Chondrocyte (in vitro differentiated cells): ENCODE data around the gene OR10H2. TPM values are rescaled to one million over a fixed set of nuclear protein-coding genes. Genes with fewer than 3 reads are reported as not detected.

Experiments
- DNase-seq: peaks from one replicate; pipeline ENCODE4 v3.0.0; 2021; ENCODE audit warnings: mixed read lengths, low spot score
- H3K27ac Mint-ChIP-seq: one replicate; pipeline ENCODE4 v1.8.0; 2021; ENCODE audit warnings: mild to moderate bottlenecking, moderate library complexity, mixed read lengths; ENCODE audit not compliant: unreplicated experiment
- H3K27me3 Mint-ChIP-seq: 2 replicates; pipeline ENCODE4 v1.8.0; 2021; ENCODE audit warnings: low read depth, mixed read lengths
- H3K36me3 Mint-ChIP-seq: 2 replicates; pipeline ENCODE4 v1.8.0; 2021; ENCODE audit warnings: low read depth, mixed read lengths
- H3K4me1 Mint-ChIP-seq: 2 replicates; pipeline ENCODE4 v1.8.0; 2021; ENCODE audit warnings: low read depth, mild to moderate bottlenecking, mixed read lengths
- H3K4me3 Mint-ChIP-seq: one replicate; pipeline ENCODE4 v1.8.0; 2021; ENCODE audit warnings: mild to moderate bottlenecking, moderate library complexity, mixed read lengths; ENCODE audit not compliant: unreplicated experiment
- H3K9me3 Mint-ChIP-seq: 2 replicates; pipeline ENCODE4 v1.8.0; 2021; ENCODE audit warnings: low read depth, mixed read lengths
- total RNA-seq: library from RNA; stranded (reverse); gene quantifications from 3 replicates; pipeline ENCODE4 v1.2.1, GENCODE V29; 2021
- TF ChIP-seq, protein P1 (sequence below): fragments of 200-600 bp; sonication (generic); IDR thresholded peaks from 2 replicates; pipeline ENCODE4 v1.5.0; 2021; ENCODE audit warnings: antibody characterized with exemption, mild to moderate bottlenecking, moderate library complexity

The OR10H2 gene
- total RNA-seq, 1 donor from 2014 or later: not detected

DNA sequence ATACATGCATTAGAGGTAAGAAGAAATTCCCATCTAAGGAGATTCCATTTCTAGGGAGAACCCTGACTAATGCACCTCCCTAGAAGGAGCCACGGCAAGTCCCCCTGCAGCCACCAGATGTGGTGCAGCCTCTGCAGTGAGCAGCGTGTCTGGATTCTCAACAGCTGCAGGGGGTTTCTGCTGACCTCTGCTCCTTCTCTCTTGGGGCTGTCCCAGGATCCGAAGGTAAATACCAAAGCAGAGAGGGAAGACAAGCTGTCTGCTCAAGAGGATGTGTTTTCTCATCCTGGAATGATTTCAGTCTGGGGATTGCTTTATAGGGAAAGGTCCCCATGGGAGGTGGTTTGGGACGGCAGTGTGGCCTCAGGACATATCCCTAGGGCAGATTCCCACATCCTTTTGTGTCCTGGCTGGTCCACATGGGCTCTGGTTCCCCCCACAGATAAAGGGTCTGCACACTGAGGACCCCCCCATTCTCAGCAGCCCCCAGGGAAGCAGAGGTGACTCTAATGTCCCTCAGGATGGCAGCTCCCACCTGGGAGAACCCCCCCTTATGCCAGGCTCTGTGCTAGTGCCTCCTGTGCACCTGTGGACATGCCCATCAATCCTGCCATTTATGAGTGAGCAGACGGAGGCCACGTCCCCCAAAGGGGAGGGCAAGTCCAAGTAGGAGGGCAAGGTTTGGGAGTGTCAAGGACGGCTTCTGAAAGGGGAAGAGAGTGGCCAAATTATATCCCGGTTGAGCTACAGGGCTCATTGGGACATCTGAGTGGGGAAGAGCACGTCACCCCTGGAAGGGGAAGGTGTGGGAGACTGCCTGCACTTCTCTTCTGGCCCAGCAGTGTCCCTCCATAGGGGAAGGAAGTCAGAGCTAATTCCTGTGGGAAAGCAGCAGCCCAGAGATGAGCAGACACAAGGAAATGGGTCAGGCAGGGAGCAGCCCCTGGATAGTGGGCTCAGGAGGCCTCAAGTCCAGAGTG lies 49.5 kb downstream of the OR10H2 start:
- H3K27me3 Mint-ChIP-seq: no peaks in the 10 kb centered on the region
- H3K9me3 Mint-ChIP-seq: peaks cover 29% of the 10 kb centered on the region
- no peaks in the 10 kb centered on the region for H3K4me1 Mint-ChIP-seq
- no peak overlapping the region for H3K27ac Mint-ChIP-seq
- TF ChIP-seq, protein P1, sequence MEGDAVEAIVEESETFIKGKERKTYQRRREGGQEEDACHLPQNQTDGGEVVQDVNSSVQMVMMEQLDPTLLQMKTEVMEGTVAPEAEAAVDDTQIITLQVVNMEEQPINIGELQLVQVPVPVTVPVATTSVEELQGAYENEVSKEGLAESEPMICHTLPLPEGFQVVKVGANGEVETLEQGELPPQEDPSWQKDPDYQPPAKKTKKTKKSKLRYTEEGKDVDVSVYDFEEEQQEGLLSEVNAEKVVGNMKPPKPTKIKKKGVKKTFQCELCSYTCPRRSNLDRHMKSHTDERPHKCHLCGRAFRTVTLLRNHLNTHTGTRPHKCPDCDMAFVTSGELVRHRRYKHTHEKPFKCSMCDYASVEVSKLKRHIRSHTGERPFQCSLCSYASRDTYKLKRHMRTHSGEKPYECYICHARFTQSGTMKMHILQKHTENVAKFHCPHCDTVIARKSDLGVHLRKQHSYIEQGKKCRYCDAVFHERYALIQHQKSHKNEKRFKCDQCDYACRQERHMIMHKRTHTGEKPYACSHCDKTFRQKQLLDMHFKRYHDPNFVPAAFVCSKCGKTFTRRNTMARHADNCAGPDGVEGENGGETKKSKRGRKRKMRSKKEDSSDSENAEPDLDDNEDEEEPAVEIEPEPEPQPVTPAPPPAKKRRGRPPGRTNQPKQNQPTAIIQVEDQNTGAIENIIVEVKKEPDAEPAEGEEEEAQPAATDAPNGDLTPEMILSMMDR: no peak
- H3K36me3 Mint-ChIP-seq: no peaks in the 10 kb centered on the region
- DNase-seq: no peak
- no peak overlapping the region for H3K4me3 Mint-ChIP-seq

Other genes starting within 250 kb of the OR10H2 start
- not detected in 3 replicates for gene PGLYRP2, start 248.5 kb upstream of the OR10H2 start, total RNA-seq
- gene CYP4F22, start 219.5 kb upstream of the OR10H2 start, total RNA-seq: not detected in 3 replicates
- gene CYP4F8, start 112.8 kb upstream of the OR10H2 start, total RNA-seq: not detected in 3 replicates
- not detected in 3 replicates for gene CYP4F3, start 87.1 kb upstream of the OR10H2 start, total RNA-seq
- gene CYP4F12, start 54.9 kb upstream of the OR10H2 start, total RNA-seq: not detected in 3 replicates
- gene OR10H3, start 10.0 kb downstream of the OR10H2 start, total RNA-seq: not detected in 3 replicates
- gene OR10H5, start 59.6 kb downstream of the OR10H2 start, total RNA-seq: not detected in 3 replicates
- gene OR10H1, start 87.6 kb downstream of the OR10H2 start, total RNA-seq: not detected in 3 replicates
- gene CYP4F2, start 170.1 kb downstream of the OR10H2 start, total RNA-seq: not detected in 3 replicates
- gene CYP4F11, start 206.5 kb downstream of the OR10H2 start, total RNA-seq: not detected in 3 replicates
- not detected in 3 replicates for gene OR10H4, start 221.0 kb downstream of the OR10H2 start, total RNA-seq